ENCODE data around the gene WWP2.

The WWP2 gene

DNA sequence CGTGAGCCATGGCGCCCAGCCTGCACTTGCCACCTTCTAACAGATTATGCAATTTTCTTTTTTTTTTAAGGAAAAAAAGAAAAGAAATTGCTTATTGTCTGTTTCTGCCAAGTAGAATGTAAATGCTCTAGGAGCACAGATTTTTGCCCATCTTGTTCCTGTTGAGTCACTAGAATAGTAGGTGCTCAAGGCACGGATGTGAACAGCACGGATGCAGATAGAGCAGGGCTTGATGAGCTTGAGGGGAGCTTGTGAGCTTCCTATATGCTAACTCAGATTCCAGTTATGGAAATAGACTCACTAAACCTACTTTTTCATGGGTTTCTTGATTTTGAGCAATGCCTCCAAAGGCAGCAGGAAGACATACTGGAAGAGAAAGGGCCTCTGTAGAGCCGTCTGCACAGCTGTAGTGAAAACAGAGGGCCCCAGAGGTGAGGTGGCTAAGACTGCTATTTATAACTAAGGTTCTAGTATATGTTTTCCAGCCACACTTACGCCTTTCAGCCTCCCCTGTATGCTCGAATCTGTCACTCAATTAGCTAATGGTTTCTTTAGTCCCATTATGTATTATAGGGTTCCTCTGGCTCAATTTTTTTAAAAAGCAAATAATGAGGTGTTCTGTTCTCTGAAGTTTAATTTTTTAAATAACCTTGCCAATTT, 72.8 kb downstream of the WWP2 start:
- Mint-ChIP-seq H3K4me1 (peaks cover 66% of the 10 kb centered on the region), H3K36me3 (ENCODE audit: low read depth) (no peaks in the 10 kb centered on the region), H3K27me3 (ENCODE audit: low read depth) (no peaks in the 10 kb centered on the region), H3K9me3 (no peaks in the 10 kb centered on the region), H3K27ac (peak overlapping the region in 2 of 3 experiments; percentile 23 to 61), H3K4me3 (no peak overlapping the region)
- TF ChIP-seq, protein P1, sequence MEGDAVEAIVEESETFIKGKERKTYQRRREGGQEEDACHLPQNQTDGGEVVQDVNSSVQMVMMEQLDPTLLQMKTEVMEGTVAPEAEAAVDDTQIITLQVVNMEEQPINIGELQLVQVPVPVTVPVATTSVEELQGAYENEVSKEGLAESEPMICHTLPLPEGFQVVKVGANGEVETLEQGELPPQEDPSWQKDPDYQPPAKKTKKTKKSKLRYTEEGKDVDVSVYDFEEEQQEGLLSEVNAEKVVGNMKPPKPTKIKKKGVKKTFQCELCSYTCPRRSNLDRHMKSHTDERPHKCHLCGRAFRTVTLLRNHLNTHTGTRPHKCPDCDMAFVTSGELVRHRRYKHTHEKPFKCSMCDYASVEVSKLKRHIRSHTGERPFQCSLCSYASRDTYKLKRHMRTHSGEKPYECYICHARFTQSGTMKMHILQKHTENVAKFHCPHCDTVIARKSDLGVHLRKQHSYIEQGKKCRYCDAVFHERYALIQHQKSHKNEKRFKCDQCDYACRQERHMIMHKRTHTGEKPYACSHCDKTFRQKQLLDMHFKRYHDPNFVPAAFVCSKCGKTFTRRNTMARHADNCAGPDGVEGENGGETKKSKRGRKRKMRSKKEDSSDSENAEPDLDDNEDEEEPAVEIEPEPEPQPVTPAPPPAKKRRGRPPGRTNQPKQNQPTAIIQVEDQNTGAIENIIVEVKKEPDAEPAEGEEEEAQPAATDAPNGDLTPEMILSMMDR (IDR thresholded peaks at IDR 0.05; ENCODE audit: unreplicated experiment in 3 of 3) = no peak

DNA sequence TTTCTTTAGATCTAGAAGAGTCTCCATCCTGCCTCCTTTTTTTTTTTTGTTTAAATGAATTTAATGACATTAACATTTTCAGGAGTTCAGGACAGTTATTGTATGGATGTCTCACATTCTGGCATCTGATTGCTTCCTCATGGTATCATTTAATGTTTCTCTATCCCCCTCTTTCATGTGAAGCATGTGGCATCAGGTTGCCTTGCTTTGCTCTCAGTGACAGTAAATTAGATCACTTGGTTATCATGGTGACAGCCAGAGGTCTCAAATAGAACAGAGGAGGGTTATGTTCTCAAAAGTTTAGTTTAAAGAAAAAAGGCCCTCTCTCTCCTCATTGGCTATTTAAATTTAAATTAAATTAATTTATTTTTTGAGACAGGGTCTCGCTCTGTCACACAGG, 74.1 kb downstream of the WWP2 start:
- H3K4me3 Mint-ChIP-seq = no peak overlapping the region
- TF ChIP-seq, protein P1 (IDR thresholded peaks at IDR 0.05; ENCODE audit: unreplicated experiment in 3 of 3) = no peak
- H3K9me3 Mint-ChIP-seq = no peaks in the 10 kb centered on the region
- H3K36me3 Mint-ChIP-seq (ENCODE audit: low read depth) = peaks cover 10% of the 10 kb centered on the region
- H3K27me3 Mint-ChIP-seq (ENCODE audit: low read depth) = no peaks in the 10 kb centered on the region
- peaks cover 60% of the 10 kb centered on the region for H3K4me1 Mint-ChIP-seq
- H3K27ac Mint-ChIP-seq = no peak overlapping the region

DNA sequence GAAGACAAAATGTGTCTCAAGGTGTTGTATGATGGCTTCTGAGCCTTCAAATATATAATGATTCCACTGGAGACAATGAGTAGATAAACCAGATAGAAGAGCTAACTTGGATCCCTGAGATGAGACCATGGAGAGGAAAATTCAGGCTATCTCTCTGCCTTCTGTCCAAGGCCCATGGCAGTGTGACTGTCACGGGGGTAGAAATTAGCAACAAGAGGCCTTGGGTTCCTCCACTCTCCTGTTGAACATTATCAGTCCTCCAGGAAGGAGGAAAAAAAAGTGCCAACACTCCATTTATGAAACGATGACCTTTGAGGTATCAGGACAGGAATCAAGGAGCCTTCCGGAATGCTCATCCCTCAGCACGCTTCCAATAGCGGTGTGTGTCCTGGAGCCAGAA, 75.2 kb downstream of the WWP2 start:
- Mint-ChIP-seq H3K36me3 (ENCODE audit: low read depth) (peaks cover 20% of the 10 kb centered on the region), H3K27ac (peak overlapping the region in 1 of 3 experiments; percentile 64), H3K4me1 (peaks cover 57% of the 10 kb centered on the region), H3K4me3 (no peak overlapping the region), H3K9me3 (no peaks in the 10 kb centered on the region), H3K27me3 (ENCODE audit: low read depth) (no peaks in the 10 kb centered on the region)
- TF ChIP-seq, protein P1 (IDR thresholded peaks at IDR 0.05; ENCODE audit: unreplicated experiment in 3 of 3) = no peak

DNA sequence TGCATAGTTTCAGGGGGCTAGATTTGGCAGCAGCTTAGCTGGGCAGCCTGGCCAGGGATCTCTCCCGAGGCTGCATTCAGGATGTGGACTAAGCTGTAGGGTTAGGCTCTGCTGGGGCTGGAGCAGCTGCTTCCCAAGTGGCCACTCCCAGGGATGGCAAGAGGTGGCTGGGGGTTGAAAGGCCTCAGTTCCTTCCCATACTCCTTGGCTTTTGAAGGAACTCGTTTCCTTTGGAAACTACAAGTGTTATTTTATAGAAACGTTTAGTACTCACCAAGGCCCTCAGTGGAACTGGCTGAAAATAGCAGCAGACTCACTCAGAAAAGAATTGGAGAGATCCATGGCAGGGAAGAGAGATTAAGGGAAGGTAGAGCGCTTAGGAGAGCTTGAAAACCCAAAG, 76.4 kb downstream of the WWP2 start:
- peaks cover 51% of the 10 kb centered on the region for H3K4me1 Mint-ChIP-seq
- peaks cover 27% of the 10 kb centered on the region for H3K36me3 Mint-ChIP-seq (ENCODE audit: low read depth)
- no peaks in the 10 kb centered on the region for H3K27me3 Mint-ChIP-seq (ENCODE audit: low read depth)
- TF ChIP-seq, protein P1 (IDR thresholded peaks at IDR 0.05; ENCODE audit: unreplicated experiment in 3 of 3) = no peak
- H3K27ac Mint-ChIP-seq = peak overlapping the region; percentile 58 to 65 (median 64)
- H3K4me3 Mint-ChIP-seq = no peak overlapping the region
- H3K9me3 Mint-ChIP-seq = no peaks in the 10 kb centered on the region

DNA sequence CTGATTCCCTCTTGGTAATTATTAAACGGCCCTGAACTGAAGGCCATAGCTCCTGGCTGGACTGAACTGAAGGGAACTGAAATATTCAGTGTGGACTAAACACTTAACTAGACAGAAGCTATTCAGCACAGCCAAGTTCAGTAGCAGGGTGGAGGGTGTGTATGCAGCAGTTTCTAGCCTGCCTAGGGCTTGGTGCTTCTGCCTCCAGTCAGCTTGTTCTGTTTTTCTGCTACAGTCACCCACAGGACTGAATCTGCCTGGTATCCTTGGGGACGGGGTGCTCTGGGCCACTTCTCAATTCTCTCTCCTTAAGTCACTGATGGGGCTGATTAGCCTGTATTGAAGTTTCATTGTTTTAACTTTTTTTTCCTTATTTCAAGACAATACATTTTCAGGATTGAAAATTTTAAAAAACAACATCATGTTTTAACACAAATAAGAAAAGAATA, 77.1 kb downstream of the WWP2 start:
- H3K27me3 Mint-ChIP-seq (ENCODE audit: low read depth) = no peaks in the 10 kb centered on the region
- peaks cover 27% of the 10 kb centered on the region for H3K36me3 Mint-ChIP-seq (ENCODE audit: low read depth)
- H3K27ac Mint-ChIP-seq = peak overlapping the region; percentile 58 to 65 (median 64)
- peaks cover 43% of the 10 kb centered on the region for H3K4me1 Mint-ChIP-seq
- H3K9me3 Mint-ChIP-seq = no peaks in the 10 kb centered on the region
- TF ChIP-seq, protein P1 (IDR thresholded peaks at IDR 0.05; ENCODE audit: unreplicated experiment in 3 of 3) = no peak
- no peak overlapping the region for H3K4me3 Mint-ChIP-seq

DNA sequence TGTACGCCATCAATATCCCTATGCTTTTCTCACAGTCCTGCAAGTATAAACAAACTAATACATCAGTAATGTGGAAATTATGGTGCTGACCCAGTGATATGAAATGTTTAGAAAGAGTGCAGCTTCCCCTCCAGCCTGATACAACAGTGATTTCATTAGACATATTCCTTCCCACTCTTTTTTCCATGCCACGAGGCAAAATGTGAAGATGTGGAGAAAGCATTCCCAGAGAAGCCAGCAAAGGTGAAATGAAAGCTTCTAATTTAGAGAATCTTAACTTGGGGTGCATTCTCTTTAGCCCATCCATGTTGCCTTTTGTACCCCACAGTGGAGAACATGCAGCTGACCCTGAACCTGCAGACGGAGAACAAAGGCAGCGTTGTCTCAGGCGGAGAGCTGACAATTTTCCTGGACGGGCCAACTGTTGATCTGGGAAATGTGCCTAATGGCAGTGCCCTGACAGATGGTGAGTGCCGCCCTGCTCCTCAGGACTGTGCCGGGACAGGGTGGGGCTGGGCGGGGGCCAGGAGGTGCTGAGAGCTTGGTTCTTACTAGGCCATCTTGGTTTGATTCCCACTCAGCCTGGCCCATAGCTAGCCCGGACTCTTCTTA, 77.8 kb downstream of the WWP2 start:
- TF ChIP-seq, protein P1 (IDR thresholded peaks at IDR 0.05; ENCODE audit: unreplicated experiment in 3 of 3) = no peak

More for the DNA sequence above, 77.8 kb downstream of the WWP2 start:
- peaks cover 37% of the 10 kb centered on the region for H3K4me1 Mint-ChIP-seq
- H3K27me3 Mint-ChIP-seq (ENCODE audit: low read depth) = no peaks in the 10 kb centered on the region
- peak overlapping the region; percentile 58 to 65 (median 64) for H3K27ac Mint-ChIP-seq
- H3K36me3 Mint-ChIP-seq (ENCODE audit: low read depth) = peaks cover 27% of the 10 kb centered on the region
- H3K4me3 Mint-ChIP-seq = no peak overlapping the region
- no peaks in the 10 kb centered on the region for H3K9me3 Mint-ChIP-seq

Data from nephron (organoid).